ENCODE results near the gene SSH2.

Gene SSH2

GRCh38 chr17:29610395-29610794 lies 319.6 kb downstream of the SSH2 start:
- Histone ChIP-seq H3K27ac (ENCODE audit: low read length) (no peak overlapping the region), H4K20me1 (ENCODE audit: insufficient read depth, low read length) (peaks cover 21% of the 10 kb centered on the region), H3K4me2 (ENCODE audit: insufficient read depth, low read length) (no peak overlapping the region), H3K4me3 (ENCODE audit: low read depth in 1 of 2, low read length in 2 of 2) (no peak overlapping the region), H3K9me3 (ENCODE audit: insufficient read depth, low read length, severe bottlenecking) (no peaks in the 10 kb centered on the region), H2AFZ (ENCODE audit: low read depth, low read length) (no peak overlapping the region), H3K79me2 (ENCODE audit: insufficient read depth, low read length) (no peaks in the 10 kb centered on the region), H3K36me3 (ENCODE audit: insufficient read depth, low read length) (peaks cover 10% of the 10 kb centered on the region), H3K4me1 (ENCODE audit: insufficient read depth, low read length) (peaks cover 4% of the 10 kb centered on the region), H3K9ac (ENCODE audit: low read depth, low read length) (no peak overlapping the region), H3K27me3 (ENCODE audit: insufficient read depth, low read length, poor library complexity) (no peaks in the 10 kb centered on the region)
- DNase-seq, result no peak
- no peak for TF ChIP-seq EZH2 (IDR thresholded peaks at IDR 0.05; ENCODE audit: borderline replicate concordance, low read depth, low read length, severe bottlenecking)
- TF ChIP-seq, protein P1, sequence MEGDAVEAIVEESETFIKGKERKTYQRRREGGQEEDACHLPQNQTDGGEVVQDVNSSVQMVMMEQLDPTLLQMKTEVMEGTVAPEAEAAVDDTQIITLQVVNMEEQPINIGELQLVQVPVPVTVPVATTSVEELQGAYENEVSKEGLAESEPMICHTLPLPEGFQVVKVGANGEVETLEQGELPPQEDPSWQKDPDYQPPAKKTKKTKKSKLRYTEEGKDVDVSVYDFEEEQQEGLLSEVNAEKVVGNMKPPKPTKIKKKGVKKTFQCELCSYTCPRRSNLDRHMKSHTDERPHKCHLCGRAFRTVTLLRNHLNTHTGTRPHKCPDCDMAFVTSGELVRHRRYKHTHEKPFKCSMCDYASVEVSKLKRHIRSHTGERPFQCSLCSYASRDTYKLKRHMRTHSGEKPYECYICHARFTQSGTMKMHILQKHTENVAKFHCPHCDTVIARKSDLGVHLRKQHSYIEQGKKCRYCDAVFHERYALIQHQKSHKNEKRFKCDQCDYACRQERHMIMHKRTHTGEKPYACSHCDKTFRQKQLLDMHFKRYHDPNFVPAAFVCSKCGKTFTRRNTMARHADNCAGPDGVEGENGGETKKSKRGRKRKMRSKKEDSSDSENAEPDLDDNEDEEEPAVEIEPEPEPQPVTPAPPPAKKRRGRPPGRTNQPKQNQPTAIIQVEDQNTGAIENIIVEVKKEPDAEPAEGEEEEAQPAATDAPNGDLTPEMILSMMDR (IDR thresholded peaks at IDR 0.05; ENCODE audit: borderline replicate concordance, extremely low read depth, low read length, poor library complexity, severe bottlenecking), result no peak
- no peak for ATAC-seq (ENCODE audit: insufficient read depth, low read depth)

- H2AFZ ChIP-seq (ENCODE audit: low read depth, low read length), result no peak overlapping the region
- H3K79me2 ChIP-seq (ENCODE audit: insufficient read depth, low read length), result no peaks in the 10 kb centered on the region
- DNase-seq (no peak), ATAC-seq (ENCODE audit: insufficient read depth, low read depth) (no peak)
- H3K4me1 ChIP-seq (ENCODE audit: insufficient read depth, low read length), result no peaks in the 10 kb centered on the region
- H3K4me3 ChIP-seq (ENCODE audit: low read depth in 1 of 2, low read length in 2 of 2), result no peak overlapping the region
- H4K20me1 ChIP-seq (ENCODE audit: insufficient read depth, low read length), result peaks cover 18% of the 10 kb centered on the region
- H3K36me3 ChIP-seq (ENCODE audit: insufficient read depth, low read length), result peaks cover 10% of the 10 kb centered on the region
- TF ChIP-seq EZH2 (IDR thresholded peaks at IDR 0.05; ENCODE audit: borderline replicate concordance, low read depth, low read length, severe bottlenecking), result no peak
- H3K4me2 ChIP-seq (ENCODE audit: insufficient read depth, low read length), result no peak overlapping the region
- H3K27me3 ChIP-seq (ENCODE audit: insufficient read depth, low read length, poor library complexity), result no peaks in the 10 kb centered on the region
- no peaks in the 10 kb centered on the region for H3K9me3 ChIP-seq (ENCODE audit: insufficient read depth, low read length, severe bottlenecking)
- H3K27ac ChIP-seq (ENCODE audit: low read length), result no peak overlapping the region
- H3K9ac ChIP-seq (ENCODE audit: low read depth, low read length), result no peak overlapping the region
These were observed 321.0 kb downstream of the SSH2 start for GRCh38 chr17:29608986-29609385.

- ATAC-seq (ENCODE audit: insufficient read depth, low read depth), result no peak
- Histone ChIP-seq H4K20me1 (ENCODE audit: insufficient read depth, low read length) (peaks cover 18% of the 10 kb centered on the region), H3K9me3 (ENCODE audit: insufficient read depth, low read length, severe bottlenecking) (no peaks in the 10 kb centered on the region), H3K4me2 (ENCODE audit: insufficient read depth, low read length) (no peak overlapping the region), H3K27me3 (ENCODE audit: insufficient read depth, low read length, poor library complexity) (no peaks in the 10 kb centered on the region), H3K9ac (ENCODE audit: low read depth, low read length) (no peak overlapping the region), H3K79me2 (ENCODE audit: insufficient read depth, low read length) (no peaks in the 10 kb centered on the region), H3K4me3 (ENCODE audit: low read depth in 1 of 2, low read length in 2 of 2) (no peak overlapping the region), H3K4me1 (ENCODE audit: insufficient read depth, low read length) (no peaks in the 10 kb centered on the region), H3K36me3 (ENCODE audit: insufficient read depth, low read length) (peaks cover 6% of the 10 kb centered on the region), H2AFZ (ENCODE audit: low read depth, low read length) (no peak overlapping the region), H3K27ac (ENCODE audit: low read length) (no peak overlapping the region)
- TF ChIP-seq, protein P1 (IDR thresholded peaks at IDR 0.05; ENCODE audit: borderline replicate concordance, extremely low read depth, low read length, poor library complexity, severe bottlenecking), result no peak
- no peak for TF ChIP-seq EZH2 (IDR thresholded peaks at IDR 0.05; ENCODE audit: borderline replicate concordance, low read depth, low read length, severe bottlenecking)
- DNase-seq, result no peak
These were observed 322.4 kb downstream of the SSH2 start for GRCh38 chr17:29607557-29608195.

- H3K4me2 ChIP-seq (ENCODE audit: insufficient read depth, low read length), result no peak overlapping the region
- H3K9ac ChIP-seq (ENCODE audit: low read depth, low read length), result no peak overlapping the region
- H3K79me2 ChIP-seq (ENCODE audit: insufficient read depth, low read length), result no peaks in the 10 kb centered on the region
- peaks cover 13% of the 10 kb centered on the region for H4K20me1 ChIP-seq (ENCODE audit: insufficient read depth, low read length)
- no peaks in the 10 kb centered on the region for H3K9me3 ChIP-seq (ENCODE audit: insufficient read depth, low read length, severe bottlenecking)
- no peaks in the 10 kb centered on the region for H3K27me3 ChIP-seq (ENCODE audit: insufficient read depth, low read length, poor library complexity)
- DNase-seq, result no peak
- no peak for ATAC-seq (ENCODE audit: insufficient read depth, low read depth)
- no peaks in the 10 kb centered on the region for H3K4me1 ChIP-seq (ENCODE audit: insufficient read depth, low read length)
- H2AFZ ChIP-seq (ENCODE audit: low read depth, low read length), result no peak overlapping the region
- no peak overlapping the region for H3K4me3 ChIP-seq (ENCODE audit: low read depth in 1 of 2, low read length in 2 of 2)
- TF ChIP-seq EZH2 (IDR thresholded peaks at IDR 0.05; ENCODE audit: borderline replicate concordance, low read depth, low read length, severe bottlenecking), result no peak
- TF ChIP-seq, protein P1 (IDR thresholded peaks at IDR 0.05; ENCODE audit: borderline replicate concordance, extremely low read depth, low read length, poor library complexity, severe bottlenecking), result no peak
- no peaks in the 10 kb centered on the region for H3K36me3 ChIP-seq (ENCODE audit: insufficient read depth, low read length)
- H3K27ac ChIP-seq (ENCODE audit: low read length), result no peak overlapping the region
These were observed 326.8 kb downstream of the SSH2 start for GRCh38 chr17:29603109-29603674.
